Left ventricle myocardium inferior (tissue), 1 donor: ENCODE results near the gene ECM2. TPM values are rescaled to one million over a fixed set of nuclear protein-coding genes. Genes with fewer than 3 reads are reported as not detected.

Experiments
- DNase-seq: peaks from one replicate; pipeline ENCODE4 v3.0.0-alpha.2; 2020
- H3K27ac ChIP-seq: fragments of 200-600 bp; replicated peaks from 2 replicates; pipeline ENCODE4 v1.8.0; 2021
- H3K27me3 ChIP-seq: fragments of 200-600 bp; 2 replicates; pipeline ENCODE4 v1.8.0; 2021; ENCODE audit warnings: low read depth
- H3K36me3 ChIP-seq: fragments of 200-600 bp; 2 replicates; pipeline ENCODE4 v1.8.0; 2021
- H3K4me1 ChIP-seq: fragments of 200-600 bp; 2 replicates; pipeline ENCODE4 v1.8.0; 2021
- H3K4me3 ChIP-seq: fragments of 200-600 bp; 2 replicates; pipeline ENCODE4 v1.8.0; 2021; ENCODE audit warnings: mild to moderate bottlenecking, moderate library complexity
- H3K9me3 ChIP-seq: fragments of 200-600 bp; replicated peaks from 2 replicates; pipeline ENCODE4 v1.8.0; 2021
- intact Hi-C: fragments of 100-400 bp; cut with micrococcal nuclease; formaldehyde crosslinking; loops from one replicate; pipeline ENCODE4 v1.11.0; 2022
- total RNA-seq: library from RNA; stranded (reverse); fragmentation: NEBNext Ultra II Directional; extraction: Animal tissue kit (Norgen Biotek cat#: 25700); gene quantifications from one replicate; pipeline ENCODE4 v1.2.1, GENCODE V29; 2021
- TF ChIP-seq, protein P1 (sequence below): fragments of 200-600 bp; IDR thresholded peaks from 2 replicates; pipeline ENCODE4 v1.8.0; 2021; ENCODE audit warnings: antibody characterized with exemption, mild to moderate bottlenecking, borderline replicate concordance
- donor health status: DM: no; HTN: yes; CAD: no; lungs with severe emphysema.

ECM2 gene
- total RNA-seq, 1 donor from 2014 or later: 7.2 TPM

DNA sequence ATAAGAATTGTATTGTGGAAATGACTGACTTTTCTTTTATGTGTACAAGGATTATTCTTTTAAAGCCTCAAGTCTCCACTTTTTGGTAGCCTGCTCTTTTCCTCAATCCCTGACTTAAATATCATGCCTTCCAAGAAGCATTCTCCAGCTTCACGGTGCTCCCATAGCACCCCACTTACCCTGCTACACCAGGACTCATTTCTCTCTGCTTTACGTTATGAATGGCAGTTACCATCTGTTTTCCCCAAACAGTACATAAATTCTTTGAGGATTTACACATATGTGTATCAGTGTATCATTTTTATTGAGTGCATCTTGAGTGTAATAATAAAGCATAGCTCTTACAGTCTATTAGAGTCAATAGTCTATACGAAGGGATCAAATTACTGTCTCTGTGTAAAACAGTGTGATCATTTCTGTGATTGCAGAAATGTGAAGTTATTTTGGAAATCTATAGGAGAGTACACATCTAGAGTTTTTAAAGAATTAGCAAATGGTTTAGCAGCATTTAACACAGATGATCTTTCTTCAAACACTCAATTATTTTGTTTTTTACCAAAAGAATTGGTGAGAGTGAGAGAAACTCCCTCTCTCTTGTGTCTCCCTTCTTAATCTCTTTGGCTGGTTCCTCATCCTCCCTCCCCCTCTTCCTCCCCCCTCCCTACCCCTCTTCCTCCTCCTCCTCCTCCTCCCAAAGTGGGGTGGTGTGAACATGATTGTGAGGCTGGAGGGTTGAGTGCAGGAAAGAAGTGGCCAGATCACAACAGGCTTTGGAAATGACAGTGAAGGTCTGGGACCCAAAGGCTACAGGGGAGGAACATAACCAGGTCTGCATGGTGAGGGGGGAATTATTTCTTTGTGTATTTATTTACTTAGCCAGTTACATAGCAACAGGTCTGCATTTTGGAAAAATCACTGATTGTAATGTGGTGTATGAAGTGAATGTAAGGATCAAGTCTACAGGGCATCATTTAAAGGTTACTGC, 27.6 kb upstream of the ECM2 start:
- no peak for DNase-seq
- Histone ChIP-seq H3K4me1 (peaks cover 7% of the 10 kb centered on the region), H3K9me3 (peaks cover 22% of the 10 kb centered on the region), H3K36me3 (no peaks in the 10 kb centered on the region), H3K4me3 (no peak overlapping the region), H3K27ac (peak overlapping the region; percentile 4), H3K27me3 (no peaks in the 10 kb centered on the region)
- TF ChIP-seq, protein P1, sequence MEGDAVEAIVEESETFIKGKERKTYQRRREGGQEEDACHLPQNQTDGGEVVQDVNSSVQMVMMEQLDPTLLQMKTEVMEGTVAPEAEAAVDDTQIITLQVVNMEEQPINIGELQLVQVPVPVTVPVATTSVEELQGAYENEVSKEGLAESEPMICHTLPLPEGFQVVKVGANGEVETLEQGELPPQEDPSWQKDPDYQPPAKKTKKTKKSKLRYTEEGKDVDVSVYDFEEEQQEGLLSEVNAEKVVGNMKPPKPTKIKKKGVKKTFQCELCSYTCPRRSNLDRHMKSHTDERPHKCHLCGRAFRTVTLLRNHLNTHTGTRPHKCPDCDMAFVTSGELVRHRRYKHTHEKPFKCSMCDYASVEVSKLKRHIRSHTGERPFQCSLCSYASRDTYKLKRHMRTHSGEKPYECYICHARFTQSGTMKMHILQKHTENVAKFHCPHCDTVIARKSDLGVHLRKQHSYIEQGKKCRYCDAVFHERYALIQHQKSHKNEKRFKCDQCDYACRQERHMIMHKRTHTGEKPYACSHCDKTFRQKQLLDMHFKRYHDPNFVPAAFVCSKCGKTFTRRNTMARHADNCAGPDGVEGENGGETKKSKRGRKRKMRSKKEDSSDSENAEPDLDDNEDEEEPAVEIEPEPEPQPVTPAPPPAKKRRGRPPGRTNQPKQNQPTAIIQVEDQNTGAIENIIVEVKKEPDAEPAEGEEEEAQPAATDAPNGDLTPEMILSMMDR: no peak
- intact Hi-C loops: no loop called here

DNA sequence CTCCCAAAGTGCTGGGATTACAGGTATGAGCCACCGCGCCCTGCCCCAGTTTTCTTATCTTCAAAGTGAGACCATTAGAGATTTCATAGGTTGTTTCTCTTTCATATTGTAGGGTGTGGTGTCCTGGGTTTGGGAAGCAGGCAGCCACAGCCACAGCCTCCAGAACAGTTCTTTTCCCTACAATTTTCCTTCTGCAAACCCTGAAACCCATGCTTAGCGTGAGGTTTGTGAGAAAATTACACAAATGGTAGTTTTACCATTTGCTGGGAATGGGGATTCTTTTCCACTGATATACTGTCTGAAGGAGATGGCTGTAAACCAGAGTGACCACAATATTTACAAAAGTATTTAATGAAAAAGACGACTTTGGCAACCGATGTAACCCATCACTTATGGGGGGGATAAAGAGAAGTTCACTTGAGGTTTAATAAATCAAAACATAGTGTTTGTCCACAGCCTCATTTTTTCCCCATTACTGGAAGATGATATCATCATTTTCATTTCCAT, 26.7 kb upstream of the ECM2 start:
- Histone ChIP-seq H3K36me3 (no peaks in the 10 kb centered on the region), H3K27me3 (no peaks in the 10 kb centered on the region), H3K27ac (no peak overlapping the region), H3K9me3 (peaks cover 13% of the 10 kb centered on the region), H3K4me1 (peaks cover 7% of the 10 kb centered on the region), H3K4me3 (no peak overlapping the region)
- intact Hi-C loops: no loop called here
- no peak for DNase-seq
- TF ChIP-seq, protein P1: no peak

DNA sequence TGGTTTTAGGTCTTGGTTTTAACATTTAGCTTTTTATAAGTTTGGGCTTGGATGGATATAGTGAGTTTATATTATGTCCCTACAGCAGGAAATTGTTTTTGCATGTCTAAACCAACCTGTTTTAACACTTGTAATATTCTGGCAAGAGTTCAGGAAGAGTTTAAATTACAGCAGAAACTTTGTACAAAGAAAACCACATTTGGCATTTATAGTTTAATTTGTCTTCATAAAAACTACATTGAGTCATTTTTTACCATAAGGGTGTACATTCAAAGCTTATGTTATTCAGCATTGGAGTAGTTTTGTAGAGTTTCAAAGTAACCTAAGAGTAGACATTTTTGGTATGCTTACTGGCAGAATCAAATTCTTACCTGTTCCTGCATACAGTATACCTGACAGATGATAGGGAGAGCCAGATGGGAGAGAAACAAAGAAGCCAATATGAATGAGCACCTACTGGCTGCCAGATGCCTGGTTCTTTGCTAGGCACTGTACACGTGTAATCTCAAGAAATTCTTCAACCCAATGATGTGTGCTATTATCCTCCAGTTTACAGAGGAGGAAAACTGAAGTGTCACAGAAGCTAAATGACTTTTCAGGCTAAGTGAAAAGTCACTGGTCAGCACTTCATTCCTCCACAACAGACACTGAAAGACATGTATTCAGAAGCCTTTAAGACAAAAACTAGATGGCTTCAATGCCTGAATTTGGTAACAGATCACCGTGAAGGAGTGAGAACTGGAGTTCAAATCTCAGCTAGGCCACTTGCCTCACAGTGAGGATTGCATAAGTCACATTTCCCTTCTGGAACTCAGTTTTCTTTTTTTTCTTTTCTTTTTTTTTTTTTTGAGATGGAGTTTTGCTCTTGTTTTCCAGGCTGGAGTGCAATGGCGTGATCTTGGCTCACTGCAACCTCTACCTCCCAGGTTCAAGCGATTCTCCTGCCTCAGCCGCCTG, 25.9 kb upstream of the ECM2 start:
- Histone ChIP-seq H3K27me3 (no peaks in the 10 kb centered on the region), H3K9me3 (peaks cover 8% of the 10 kb centered on the region), H3K27ac (no peak overlapping the region), H3K4me3 (no peak overlapping the region), H3K36me3 (no peaks in the 10 kb centered on the region), H3K4me1 (peaks cover 7% of the 10 kb centered on the region)
- intact Hi-C loops: no loop called here
- TF ChIP-seq, protein P1: no peak
- DNase-seq: no peak

DNA sequence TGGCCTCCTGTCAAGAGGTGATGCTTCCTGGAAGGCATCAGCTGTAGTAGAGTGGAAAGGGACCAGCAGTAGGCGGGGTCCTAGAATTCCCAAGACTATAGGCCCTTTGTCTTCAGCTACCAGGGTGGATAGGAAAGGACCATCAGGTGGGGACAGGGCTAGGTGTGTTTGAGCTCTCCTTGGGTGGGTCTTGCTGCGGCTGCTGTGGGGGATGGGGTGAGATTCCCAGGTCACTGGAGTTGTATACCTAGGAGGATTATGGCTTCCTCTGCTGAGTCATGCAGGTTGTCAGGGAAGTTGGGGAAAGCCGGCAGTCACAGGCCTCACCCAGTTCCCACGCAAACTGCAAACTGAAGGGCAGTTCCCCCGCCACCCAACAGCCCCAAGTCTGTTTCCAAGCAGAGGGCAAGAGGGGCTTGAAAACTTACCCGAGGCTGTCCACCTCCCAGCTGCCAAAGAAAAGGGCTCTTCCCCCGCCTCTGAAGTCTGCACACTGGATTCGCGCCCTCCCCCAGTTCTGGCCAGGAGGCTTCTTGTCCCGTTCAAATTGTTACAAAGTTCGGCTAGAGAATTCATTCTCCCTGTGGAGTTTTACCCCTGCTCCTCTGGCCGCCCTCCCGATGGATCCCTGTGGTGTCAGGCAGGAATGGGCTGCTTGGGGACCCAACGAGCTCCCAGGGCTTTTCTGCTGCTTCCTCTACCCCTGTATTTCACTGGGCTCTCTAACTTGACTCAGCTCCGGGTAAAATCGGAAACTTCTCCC, 23.0 kb upstream of the ECM2 start:
- intact Hi-C loops: no loop called here
- peak; percentile 25 for DNase-seq
- Histone ChIP-seq H3K4me1 (peaks cover 7% of the 10 kb centered on the region), H3K36me3 (no peaks in the 10 kb centered on the region), H3K27me3 (no peaks in the 10 kb centered on the region), H3K27ac (peak overlapping the region; percentile 36), H3K9me3 (no peaks in the 10 kb centered on the region), H3K4me3 (no peak overlapping the region)
- TF ChIP-seq, protein P1: no peak
